Cardiac fibroblast (primary cell): ENCODE data around the gene PKMYT1.
"Not testable (repeated sequence)": the region's sequence is repeated elsewhere in the genome, so short reads cannot be mapped to it uniquely, and the experiment has no call there.

Source experiments
- DNase-seq, 2 donors: peaks; one replicate each; pipeline versions ENCODE4 v3.0.0 to v3.0.0-alpha.2; 2010; ENCODE audit warnings: low read depth in 2 of 2
- H3K4me3 ChIP-seq, 2 donors: replicated peaks in 1 of 2; 1 replicate in 1 of 2; 2 replicates in 1 of 2; pipeline ENCODE4 v1.5.1; 2011; ENCODE audit warnings: low read depth in 2 of 2, low read length in 2 of 2, mild to moderate bottlenecking in 2 of 2, moderate library complexity in 1 of 2
- TF ChIP-seq, protein P1 (sequence below): IDR thresholded peaks from one replicate; pipeline ENCODE4 v1.5.1; 2011; ENCODE audit warnings: low read depth, mild to moderate bottlenecking, low read length, inconsistent platforms

The PKMYT1 gene

GRCh38 chr16:2939968-2940367 is 40.3 kb downstream of the PKMYT1 start:
- no peak for DNase-seq
- TF ChIP-seq, protein P1, sequence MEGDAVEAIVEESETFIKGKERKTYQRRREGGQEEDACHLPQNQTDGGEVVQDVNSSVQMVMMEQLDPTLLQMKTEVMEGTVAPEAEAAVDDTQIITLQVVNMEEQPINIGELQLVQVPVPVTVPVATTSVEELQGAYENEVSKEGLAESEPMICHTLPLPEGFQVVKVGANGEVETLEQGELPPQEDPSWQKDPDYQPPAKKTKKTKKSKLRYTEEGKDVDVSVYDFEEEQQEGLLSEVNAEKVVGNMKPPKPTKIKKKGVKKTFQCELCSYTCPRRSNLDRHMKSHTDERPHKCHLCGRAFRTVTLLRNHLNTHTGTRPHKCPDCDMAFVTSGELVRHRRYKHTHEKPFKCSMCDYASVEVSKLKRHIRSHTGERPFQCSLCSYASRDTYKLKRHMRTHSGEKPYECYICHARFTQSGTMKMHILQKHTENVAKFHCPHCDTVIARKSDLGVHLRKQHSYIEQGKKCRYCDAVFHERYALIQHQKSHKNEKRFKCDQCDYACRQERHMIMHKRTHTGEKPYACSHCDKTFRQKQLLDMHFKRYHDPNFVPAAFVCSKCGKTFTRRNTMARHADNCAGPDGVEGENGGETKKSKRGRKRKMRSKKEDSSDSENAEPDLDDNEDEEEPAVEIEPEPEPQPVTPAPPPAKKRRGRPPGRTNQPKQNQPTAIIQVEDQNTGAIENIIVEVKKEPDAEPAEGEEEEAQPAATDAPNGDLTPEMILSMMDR: no peak
- no peak overlapping the region for H3K4me3 ChIP-seq

GRCh38 chr16:2938206-2938605 is 42.0 kb downstream of the PKMYT1 start:
- TF ChIP-seq, protein P1: no peak
- H3K4me3 ChIP-seq: no peak overlapping the region
- DNase-seq: no peak

DNA sequence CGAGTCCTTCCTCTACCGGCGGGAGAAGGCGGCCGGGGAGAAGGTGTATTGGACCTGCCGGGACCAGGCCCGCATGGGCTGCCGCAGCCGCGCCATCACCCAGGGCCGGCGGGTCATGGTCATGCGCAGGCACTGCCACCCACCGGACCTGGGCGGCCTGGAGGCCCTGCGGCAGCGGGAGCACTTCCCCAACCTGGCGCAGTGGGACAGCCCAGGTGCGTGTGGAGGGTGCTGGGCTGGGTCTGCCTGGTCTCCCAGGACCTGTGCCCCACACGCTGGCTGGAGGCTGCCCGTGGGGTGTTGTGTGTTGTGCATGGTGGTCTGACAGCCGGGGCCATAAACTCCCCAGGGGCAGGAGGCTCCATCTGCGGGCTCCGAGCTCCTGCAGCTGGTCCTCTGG is 43.1 kb downstream of the PKMYT1 start:
- H3K4me3 ChIP-seq: no peak overlapping the region
- TF ChIP-seq, protein P1: no peak
- no peak for DNase-seq

DNA sequence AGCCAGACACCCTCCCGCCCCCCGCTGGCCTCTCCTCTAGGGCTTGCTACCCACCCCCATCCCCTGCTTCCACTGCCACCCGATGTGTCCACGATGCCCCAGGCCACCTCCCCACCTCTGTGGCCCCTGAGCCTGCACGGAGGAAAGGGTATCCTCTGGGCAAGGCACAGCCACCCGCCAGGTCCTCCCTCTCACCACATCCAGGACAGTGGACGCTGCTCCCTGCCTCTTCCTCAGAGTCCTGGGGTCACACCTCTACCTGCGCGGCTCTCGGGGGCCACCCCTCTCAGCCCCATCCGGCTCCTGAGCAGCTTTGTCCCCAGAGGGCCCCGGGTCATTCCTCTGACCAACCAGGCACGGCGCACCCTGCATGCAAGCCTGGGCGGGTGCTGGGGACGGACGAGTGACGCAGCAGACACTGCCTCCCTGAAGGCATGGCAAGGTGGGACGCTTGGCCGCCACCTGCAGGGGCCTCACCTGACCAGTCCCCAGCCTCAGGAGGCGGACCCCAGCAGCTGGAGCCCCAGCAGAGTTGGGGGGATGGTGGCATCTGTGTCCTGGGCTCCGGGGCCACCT is 43.7 kb downstream of the PKMYT1 start:
- H3K4me3 ChIP-seq: no peak overlapping the region
- DNase-seq: no peak
- TF ChIP-seq, protein P1: no peak

DNA sequence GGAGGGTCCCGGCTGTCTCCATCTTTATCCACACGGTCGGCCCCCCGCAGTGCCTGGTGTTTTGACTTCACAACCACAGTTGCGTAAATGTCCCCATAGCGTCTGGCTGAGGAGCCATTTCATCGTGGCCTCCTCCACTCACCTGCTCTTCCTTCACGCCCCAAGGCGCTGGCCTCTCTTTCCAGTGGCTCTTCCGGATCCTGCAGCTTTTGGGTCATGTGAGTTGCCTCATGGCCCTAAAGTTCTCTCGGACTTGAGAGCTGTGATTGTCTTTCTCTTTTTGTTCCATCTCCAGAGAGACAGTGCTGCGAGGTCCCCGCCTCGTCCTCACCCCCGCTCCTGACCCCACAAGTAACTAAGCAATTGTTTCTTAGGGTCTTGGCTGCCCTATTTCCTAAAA is 45.8 kb downstream of the PKMYT1 start:
- DNase-seq: no peak
- TF ChIP-seq, protein P1: no peak
- H3K4me3 ChIP-seq: no peak overlapping the region

- TF ChIP-seq, protein P1: no peak
- no peak for DNase-seq
- H3K4me3 ChIP-seq: no peak overlapping the region
Measured at GRCh38 chr16:2933701-2934100, 46.5 kb downstream of the PKMYT1 start.

- no peak overlapping the region for H3K4me3 ChIP-seq
- DNase-seq: no peak
- TF ChIP-seq, protein P1: no peak
Measured at GRCh38 chr16:2933136-2933535, 47.1 kb downstream of the PKMYT1 start.

GRCh38 chr16:2931231-2931914 is 48.9 kb downstream of the PKMYT1 start:
- DNase-seq: not testable (repeated sequence)

More at GRCh38 chr16:2931231-2931914, 48.9 kb downstream of the PKMYT1 start:
- H3K4me3 ChIP-seq: not testable (repeated sequence)
